AG10803 (cell line): ENCODE data around the gene ZNF660.
A peak's percentile ranks its signal among the peaks of the same experiment; 100 is the strongest.

Experiments
- DNase-seq: peaks from one replicate; pipeline ENCODE4 v3.0.0; 2010; ENCODE audit warnings: low read depth
- H3K4me3 ChIP-seq: 2 replicates; pipeline ENCODE4 v1.5.1; 2011; ENCODE audit warnings: mild to moderate bottlenecking, low read length, control low read depth
- CTCF ChIP-seq: conservative IDR thresholded peaks from 2 replicates; pipeline ENCODE4 v1.5.1; 2011; ENCODE audit warnings: mild to moderate bottlenecking, low read length, control low read depth, inconsistent platforms

ZNF660 gene

GRCh38 chr3:44647771-44648170 lies 63.0 kb downstream of the ZNF660 start:
- no peak for TF ChIP-seq CTCF
- H3K4me3 ChIP-seq, result no peak overlapping the region
- no peak for DNase-seq

DNA sequence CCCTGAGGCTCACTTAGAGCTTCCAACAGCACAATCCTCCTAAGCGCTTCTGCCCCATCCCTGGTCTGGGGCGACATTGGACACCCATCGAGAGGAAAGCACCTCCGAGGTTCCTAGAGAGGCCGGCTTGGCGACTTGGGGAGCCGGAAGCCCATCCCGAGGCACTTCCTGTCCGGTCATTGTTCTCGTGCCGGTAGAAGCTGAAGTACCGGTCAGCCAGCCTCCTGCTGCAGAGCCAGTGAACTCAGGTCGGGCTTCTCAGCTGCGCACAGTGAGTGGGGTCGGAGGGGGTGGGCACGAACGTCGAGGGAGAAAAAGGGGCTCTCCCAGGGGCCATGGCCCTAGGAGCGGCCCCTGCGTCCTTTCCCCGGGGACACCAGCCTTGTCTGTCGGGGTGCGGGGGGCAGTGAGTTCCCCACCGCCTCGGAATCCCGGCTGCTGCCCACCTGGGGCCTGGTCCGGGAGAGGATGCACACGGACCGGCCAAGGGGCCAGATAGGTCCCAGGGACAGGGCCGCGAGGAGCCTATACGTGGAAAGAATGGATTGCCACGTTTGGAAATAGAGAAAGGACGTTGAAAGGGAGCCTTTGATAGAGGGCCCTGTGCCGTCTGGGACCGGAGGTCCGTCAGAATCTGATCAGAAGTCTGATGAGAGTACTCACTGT lies 63.9 kb downstream of the ZNF660 start, which contains the start of gene ZNF35:
ZNF35 (plus strand) TSS at position 169 of the 666 bp plus-strand sequence. CDS start 2,336 bp downstream, outside the sequence.
- peak; percentile 90 for DNase-seq
- TF ChIP-seq CTCF, result no peak
- peak within 1 kb of the TSS; percentile 85 for H3K4me3 ChIP-seq
